Upper lobe of left lung (tissue), 6 donors: ENCODE results near the gene TBX20. TPM values are rescaled to one million over a fixed set of nuclear protein-coding genes. Genes with fewer than 3 reads are reported as not detected.

Source experiments
- ATAC-seq, 2 donors: fragments of 200-7000 bp; cut with Tn5 transposase; one replicate each; pipeline ENCODE4 v1.9.1; 2022; ENCODE audit warnings: mild to moderate bottlenecking in 2 of 2, moderate library complexity in 2 of 2; ENCODE audit not compliant: low FRiP score in 2 of 2
- DNase-seq, 2 donors: peaks; one replicate each; pipeline ENCODE4 v3.0.0-alpha.2; 2019 to 2020
- H3K27ac ChIP-seq, 4 donors: fragments of 200-600 bp; sonication (generic); one replicate each; pipeline ENCODE4 v1.5.1; 2016 to 2019
- H3K27me3 ChIP-seq, 4 donors: fragments of 200-600 bp; sonication (generic); one replicate each; pipeline ENCODE4 v1.5.1; 2017 to 2019
- H3K36me3 ChIP-seq, 4 donors: fragments of 200-600 bp; sonication (generic); one replicate each; pipeline ENCODE4 v1.5.1; 2016 to 2019
- H3K4me1 ChIP-seq, 4 donors: fragments of 200-600 bp; sonication (generic); one replicate each; pipeline ENCODE4 v1.5.1; 2018 to 2019
- H3K4me3 ChIP-seq, 4 donors: fragments of 200-600 bp; sonication (generic); one replicate each; pipeline ENCODE4 v1.5.1; 2017 to 2019; ENCODE audit warnings: mild to moderate bottlenecking in 2 of 4, moderate library complexity in 1 of 4
- H3K9me3 ChIP-seq, 4 donors: fragments of 200-600 bp; sonication (generic); one replicate each; pipeline ENCODE4 v1.5.1; 2018 to 2019
- EP300 ChIP-seq, 4 donors: sonication (generic); formaldehyde crosslinking; IDR thresholded peaks; one replicate each; pipeline ENCODE4 v1.5.1; 2017; ENCODE audit warnings: antibody characterized with exemption in 4 of 4, control low read depth in 2 of 4
- POLR2A ChIP-seq, 4 donors: fragments of 450-650 bp; IDR thresholded peaks; one replicate each; pipeline ENCODE4 v1.5.1; 2016 to 2017; ENCODE audit warnings: antibody characterized with exemption in 4 of 4, mild to moderate bottlenecking in 2 of 4
- POLR2AphosphoS5 ChIP-seq, 2 donors: sonication (generic); formaldehyde crosslinking; IDR thresholded peaks; one replicate each; pipeline ENCODE4 v1.5.1; 2017; ENCODE audit warnings: antibody characterized with exemption in 2 of 2
- WGBS, 2 donors: methylation state at CpG; one replicate each; pipeline ENCODE4 v1.1.5; 2017 to 2018; 5-methylcytosine and 5-hydroxymethylcytosine counted together
- total RNA-seq, 6 donors: library from RNA; depleted of rRNA in 4 of 6; stranded (reverse); fragments of >200 nt in 4 of 6; gene quantifications; one replicate each; pipeline versions ENCODE4 v1.1.0 to v1.2.1, GENCODE V29; 2016 to 2021
- TF ChIP-seq, protein P1 (sequence below), 6 experiments: fragments of 450-650 bp in 4 of 6; fragments of 200-600 bp in 2 of 6; sonication (generic) in 2 of 6; IDR thresholded peaks; one replicate each; pipeline ENCODE4 v1.5.1; 2016 to 2019; ENCODE audit warnings: antibody characterized with exemption in 6 of 6
- donor health status: DM: no; HTN: no; CAD: no; lungs with moderate emphysema.
- donor health status: DM: no; HTN: yes; CAD: no; lungs with severe emphysema.

TBX20 gene
- total RNA-seq, 6 donors from 2014 or later: 0.17 to 2.2 (median 0.61) TPM; not detected in 3

DNA sequence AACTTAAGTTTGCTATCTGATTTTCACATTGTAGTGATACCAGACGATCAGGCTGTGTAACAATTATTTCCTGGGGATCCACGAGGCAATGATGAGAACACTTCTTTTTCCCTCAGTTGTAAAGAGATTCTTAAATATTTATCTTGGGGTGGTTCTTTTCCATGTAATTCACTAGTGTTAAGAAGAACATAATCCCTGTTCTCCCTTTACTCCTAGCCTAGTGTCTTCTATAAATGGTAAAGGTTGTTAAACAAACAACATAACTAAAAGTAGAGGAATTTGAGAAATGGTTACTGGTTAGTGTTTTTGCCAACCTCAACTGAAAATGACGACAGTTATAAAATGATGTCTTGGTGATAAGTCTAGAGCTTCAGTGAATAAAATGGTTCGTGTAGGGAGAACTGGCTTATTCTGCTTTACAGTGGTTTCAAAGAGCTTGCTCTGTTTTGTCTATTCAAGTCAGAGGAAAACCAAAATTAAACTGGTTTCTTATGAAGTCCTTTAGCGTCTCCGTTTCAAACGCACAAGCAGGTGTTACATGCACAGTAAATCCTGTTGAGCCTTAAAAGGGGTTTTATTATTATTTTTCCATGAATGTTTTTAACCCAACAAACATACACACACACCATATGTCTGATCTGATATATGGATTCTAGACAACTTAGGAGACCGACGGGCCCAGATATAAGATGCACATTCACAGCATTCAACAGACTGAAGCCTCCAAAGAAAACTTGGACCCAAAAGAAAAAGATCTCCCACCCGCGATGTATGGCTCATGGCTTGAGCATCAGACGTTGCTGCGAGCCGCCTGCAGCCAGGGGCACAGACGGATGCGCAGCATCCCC, 1.1 kb downstream of the TBX20 start:
- H3K4me3 ChIP-seq: peak overlapping the region in 2 of 4 donors; percentile 44 to 48
- H3K27ac ChIP-seq: no peak overlapping the region
- DNase-seq (no peak), ATAC-seq (no peak)
- H3K9me3 ChIP-seq: peaks cover 0 to 11% (median 0%) of the 10 kb centered on the region in 4 donors
- 12 to 13% methylated on average over 14 to 16 of the region's 16 CpGs for WGBS, 2 donors
- TF ChIP-seq POLR2AphosphoS5 (IDR thresholded peaks at IDR 0.05): no peak
- TF ChIP-seq, protein P1, sequence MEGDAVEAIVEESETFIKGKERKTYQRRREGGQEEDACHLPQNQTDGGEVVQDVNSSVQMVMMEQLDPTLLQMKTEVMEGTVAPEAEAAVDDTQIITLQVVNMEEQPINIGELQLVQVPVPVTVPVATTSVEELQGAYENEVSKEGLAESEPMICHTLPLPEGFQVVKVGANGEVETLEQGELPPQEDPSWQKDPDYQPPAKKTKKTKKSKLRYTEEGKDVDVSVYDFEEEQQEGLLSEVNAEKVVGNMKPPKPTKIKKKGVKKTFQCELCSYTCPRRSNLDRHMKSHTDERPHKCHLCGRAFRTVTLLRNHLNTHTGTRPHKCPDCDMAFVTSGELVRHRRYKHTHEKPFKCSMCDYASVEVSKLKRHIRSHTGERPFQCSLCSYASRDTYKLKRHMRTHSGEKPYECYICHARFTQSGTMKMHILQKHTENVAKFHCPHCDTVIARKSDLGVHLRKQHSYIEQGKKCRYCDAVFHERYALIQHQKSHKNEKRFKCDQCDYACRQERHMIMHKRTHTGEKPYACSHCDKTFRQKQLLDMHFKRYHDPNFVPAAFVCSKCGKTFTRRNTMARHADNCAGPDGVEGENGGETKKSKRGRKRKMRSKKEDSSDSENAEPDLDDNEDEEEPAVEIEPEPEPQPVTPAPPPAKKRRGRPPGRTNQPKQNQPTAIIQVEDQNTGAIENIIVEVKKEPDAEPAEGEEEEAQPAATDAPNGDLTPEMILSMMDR (IDR thresholded peaks at IDR 0.05): no peak
- peaks cover 0 to 77% (median 27%) of the 10 kb centered on the region in 4 donors for H3K27me3 ChIP-seq
- H3K4me1 ChIP-seq: peaks cover 13 to 24% (median 17%) of the 10 kb centered on the region in 4 donors
- H3K36me3 ChIP-seq: no peaks in the 10 kb centered on the region

DNA sequence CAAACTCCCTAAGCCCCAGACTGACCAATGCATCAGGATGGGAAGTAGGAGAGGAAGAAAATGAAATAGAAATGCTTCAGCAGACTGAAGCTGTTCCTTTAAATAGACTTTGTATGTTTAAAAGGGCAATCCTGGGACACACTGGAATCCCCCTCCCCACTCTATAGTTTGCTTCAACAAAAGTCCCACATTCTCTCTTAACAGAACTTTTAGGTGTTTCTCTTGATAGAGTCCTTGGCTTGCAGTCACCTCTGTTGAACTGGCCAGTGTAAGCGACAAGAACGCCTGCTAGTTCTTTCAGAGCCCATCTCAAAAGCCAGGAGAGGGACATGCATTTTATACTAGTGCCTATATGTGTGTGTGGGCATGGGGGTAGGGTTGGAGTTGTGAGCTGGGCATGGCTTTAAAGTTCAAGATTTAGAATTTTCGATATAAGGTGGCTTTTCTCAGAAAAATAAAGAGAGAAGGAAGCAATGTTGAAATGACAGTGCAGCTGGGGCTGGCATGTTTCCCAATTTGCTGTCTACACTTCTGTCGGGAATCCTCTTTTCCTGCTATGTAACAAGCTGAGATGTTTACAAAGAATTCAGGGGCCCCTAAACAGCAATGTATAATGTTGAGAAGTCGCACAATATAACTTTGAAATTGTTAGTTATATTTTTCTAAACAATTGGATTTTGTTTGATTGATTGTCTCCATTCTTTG, 2.1 kb downstream of the TBX20 start:
- peaks cover 0 to 69% (median 22%) of the 10 kb centered on the region in 4 donors for H3K27me3 ChIP-seq

DNA sequence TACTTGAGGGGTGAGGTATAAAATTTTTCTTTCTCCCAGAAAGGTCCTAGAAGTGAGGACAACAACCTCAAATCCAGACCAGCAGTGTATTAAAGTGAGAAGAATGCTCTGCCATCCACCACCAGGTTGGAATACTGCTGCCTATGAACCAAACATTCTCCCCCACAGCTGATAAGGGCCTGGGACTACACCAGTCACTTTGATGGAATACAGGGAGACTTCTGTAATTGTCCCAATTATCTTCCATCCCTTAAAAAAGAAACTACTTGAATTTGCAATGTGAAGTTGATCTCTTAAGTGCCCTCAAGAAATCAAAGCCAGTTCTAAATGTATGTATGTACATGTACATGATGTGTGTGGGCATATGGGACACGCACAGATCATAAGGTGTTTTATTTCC, 3.0 kb downstream of the TBX20 start:
- no peak overlapping the region for H3K4me3 ChIP-seq
- peaks cover 9 to 17% (median 11%) of the 10 kb centered on the region in 4 donors for H3K4me1 ChIP-seq
- TF ChIP-seq EP300 (IDR thresholded peaks at IDR 0.05) (no peak), POLR2AphosphoS5 (IDR thresholded peaks at IDR 0.05) (no peak), POLR2A (IDR thresholded peaks at IDR 0.05) (no peak)
- TF ChIP-seq, protein P1 (IDR thresholded peaks at IDR 0.05): no peak
- 26 to 52% methylated on average over 1 of the region's 1 CpG for WGBS, 2 donors
- H3K27me3 ChIP-seq: peaks cover 0 to 68% (median 22%) of the 10 kb centered on the region in 4 donors
- no peak for ATAC-seq
- H3K36me3 ChIP-seq: no peaks in the 10 kb centered on the region
- no peak for DNase-seq
- H3K9me3 ChIP-seq: peaks cover 0 to 11% (median 0%) of the 10 kb centered on the region in 4 donors
- H3K27ac ChIP-seq: no peak overlapping the region

More for the DNA sequence above, 2.1 kb downstream of the TBX20 start:
- Histone ChIP-seq H3K4me1 (peaks cover 9 to 17% (median 11%) of the 10 kb centered on the region in 4 donors), H3K9me3 (peaks cover 0 to 11% (median 0%) of the 10 kb centered on the region in 4 donors), H3K4me3 (no peak overlapping the region), H3K36me3 (no peaks in the 10 kb centered on the region), H3K27ac (no peak overlapping the region)
- TF ChIP-seq POLR2A (IDR thresholded peaks at IDR 0.05) (no peak), EP300 (IDR thresholded peaks at IDR 0.05) (no peak), POLR2AphosphoS5 (IDR thresholded peaks at IDR 0.05) (no peak)
- TF ChIP-seq, protein P1 (IDR thresholded peaks at IDR 0.05): no peak
- WGBS, 2 donors: 14 to 16% methylated on average over 5 of the region's 5 CpGs
- DNase-seq: no peak
- ATAC-seq: no peak

DNA sequence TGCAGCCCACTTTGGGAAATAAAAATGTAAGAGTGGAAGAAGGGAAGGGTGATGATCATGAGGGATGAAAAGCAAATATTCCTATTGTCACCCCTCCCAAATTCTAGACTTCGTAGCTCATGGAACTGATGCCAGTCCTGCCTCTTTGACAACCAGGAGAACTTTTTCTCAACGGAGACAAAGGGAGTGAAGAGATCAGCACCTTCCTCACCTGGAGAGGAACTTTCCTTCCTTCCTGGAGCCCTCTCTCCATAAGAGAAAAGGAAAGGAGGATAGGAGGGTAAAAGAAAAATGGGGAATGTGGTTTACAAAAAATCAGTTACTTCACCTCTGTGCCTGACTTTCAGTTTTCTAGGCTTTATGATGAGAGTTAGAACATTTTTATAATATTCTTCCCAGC, 3.4 kb downstream of the TBX20 start:
- no peaks in the 10 kb centered on the region for H3K36me3 ChIP-seq
- no peak overlapping the region for H3K27ac ChIP-seq
- DNase-seq: no peak
- no peak overlapping the region for H3K4me3 ChIP-seq
- peaks cover 0 to 69% (median 19%) of the 10 kb centered on the region in 4 donors for H3K27me3 ChIP-seq
- no peak for TF ChIP-seq POLR2A (IDR thresholded peaks at IDR 0.05)
- H3K4me1 ChIP-seq: peaks cover 9 to 17% (median 11%) of the 10 kb centered on the region in 4 donors
- WGBS, 2 donors: 19 to 43% methylated on average over 2 of the region's 2 CpGs
- no peak for ATAC-seq
- H3K9me3 ChIP-seq: peaks cover 0 to 11% (median 0%) of the 10 kb centered on the region in 4 donors

DNA sequence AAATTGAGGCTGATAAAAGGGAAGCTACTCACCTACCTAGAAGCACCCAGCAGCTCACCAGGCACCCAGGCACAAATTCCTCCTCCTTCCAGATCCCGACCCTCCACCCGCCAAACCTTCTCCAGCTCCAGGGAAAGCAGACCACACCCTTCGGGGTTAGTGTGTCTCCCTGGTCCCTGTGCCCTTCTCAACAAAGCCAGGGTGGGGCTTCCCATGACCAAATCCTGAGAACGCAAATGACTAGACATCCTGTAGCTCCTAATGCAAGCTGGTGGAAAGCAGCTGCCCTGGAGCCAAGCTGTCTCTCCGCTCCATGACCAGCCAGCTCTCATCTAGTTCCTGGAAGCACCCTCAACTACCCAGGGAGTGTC, 4.4 kb downstream of the TBX20 start:
- Histone ChIP-seq H3K27ac (no peak overlapping the region), H3K36me3 (no peaks in the 10 kb centered on the region), H3K27me3 (peaks cover 0 to 60% (median 14%) of the 10 kb centered on the region in 4 donors), H3K4me1 (peaks cover 9 to 14% (median 11%) of the 10 kb centered on the region in 4 donors), H3K9me3 (peaks cover 0 to 3% (median 0%) of the 10 kb centered on the region in 4 donors), H3K4me3 (no peak overlapping the region)
- WGBS, 2 donors: 8 to 32% methylated on average over 5 of the region's 5 CpGs
- ATAC-seq (no peak), DNase-seq (no peak)
- TF ChIP-seq, protein P1 (IDR thresholded peaks at IDR 0.05): no peak
- TF ChIP-seq POLR2AphosphoS5 (IDR thresholded peaks at IDR 0.05): no peak
- TF ChIP-seq EP300 (IDR thresholded peaks at IDR 0.05): no peak
- TF ChIP-seq POLR2A (IDR thresholded peaks at IDR 0.05): no peak
